GM12875 (cell line): ENCODE measurements around the gene AEN.
A peak's percentile ranks its signal among the peaks of the same experiment; 100 is the strongest.

ENCODE experiments used
- H3K4me3 ChIP-seq: one replicate; pipeline ENCODE4 v1.5.1; 2011; ENCODE audit warnings: low read depth, low read length, control low read depth
- CTCF ChIP-seq: IDR thresholded peaks from 2 replicates; pipeline ENCODE4 v1.5.1; 2011; ENCODE audit warnings: low read depth, mild to moderate bottlenecking, control low read depth, inconsistent platforms, low read length, moderate library complexity, borderline replicate concordance; ENCODE audit not compliant: insufficient read depth

AEN gene

DNA sequence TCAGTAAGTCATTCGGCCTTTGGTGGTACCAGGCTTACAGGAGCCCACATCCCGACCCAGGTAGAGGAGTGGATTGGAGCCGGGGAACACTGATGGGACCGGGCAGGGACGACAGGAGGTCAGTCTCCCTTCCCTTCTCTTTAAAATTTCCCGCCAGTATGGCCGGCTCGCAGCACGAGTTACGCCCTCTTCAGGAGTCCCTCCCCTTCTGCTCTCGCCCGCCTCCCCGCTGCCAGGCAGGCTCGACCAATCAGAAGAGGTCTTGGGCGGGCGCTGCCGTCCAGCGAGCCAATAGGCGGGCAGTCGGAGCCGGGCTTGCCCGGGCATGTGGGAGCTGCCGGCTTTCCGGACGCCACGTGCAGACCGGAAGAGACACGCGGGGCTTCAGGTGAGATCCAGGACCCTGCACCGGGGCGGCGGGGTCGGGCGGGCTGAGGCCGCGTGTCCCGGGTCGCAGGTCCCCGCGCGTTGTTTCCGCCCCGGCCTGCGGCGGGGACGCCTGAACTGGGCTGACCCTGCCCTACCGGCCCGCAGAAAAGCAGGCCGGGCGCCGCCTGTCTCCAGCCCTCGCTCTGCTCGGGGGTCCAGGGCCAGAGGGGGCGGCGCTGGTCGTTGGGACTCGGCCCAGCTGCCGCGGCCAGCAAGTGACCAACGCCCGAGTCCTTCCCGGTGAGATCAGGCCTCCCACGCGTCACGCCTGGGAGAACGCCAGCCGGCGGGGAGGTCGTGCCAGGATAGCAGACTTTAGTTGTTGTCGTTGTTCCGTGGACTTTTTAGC, at the start of gene AEN:
Gene AEN (plus strand): TSS at position 346 of the 778 bp plus-strand sequence. CDS start 4,870 bp downstream, outside the sequence.
- no peak for TF ChIP-seq CTCF
- peak within 1 kb of the TSS; percentile 90 for H3K4me3 ChIP-seq

DNA sequence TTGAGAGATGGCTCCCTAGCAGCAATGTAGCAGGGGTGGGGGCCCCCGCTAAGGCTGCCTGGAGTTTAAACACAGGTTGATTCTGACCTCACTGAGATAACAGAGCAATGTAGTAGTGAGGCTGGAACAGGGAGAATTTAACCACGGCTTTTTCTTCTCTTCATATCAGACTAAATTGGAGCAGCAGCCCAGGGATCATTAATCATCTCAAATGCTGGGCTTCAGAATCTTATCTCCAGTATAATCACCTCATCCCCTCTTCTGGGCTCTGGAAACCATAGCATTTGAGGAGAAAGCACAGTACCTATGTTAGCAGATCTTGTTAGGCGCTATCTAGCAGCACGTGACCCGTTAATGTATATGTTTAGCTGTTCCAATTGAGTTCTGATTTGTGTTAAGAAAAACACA, 49.3 kb upstream of the AEN start:
- no peak overlapping the region for H3K4me3 ChIP-seq
- TF ChIP-seq CTCF = no peak

DNA sequence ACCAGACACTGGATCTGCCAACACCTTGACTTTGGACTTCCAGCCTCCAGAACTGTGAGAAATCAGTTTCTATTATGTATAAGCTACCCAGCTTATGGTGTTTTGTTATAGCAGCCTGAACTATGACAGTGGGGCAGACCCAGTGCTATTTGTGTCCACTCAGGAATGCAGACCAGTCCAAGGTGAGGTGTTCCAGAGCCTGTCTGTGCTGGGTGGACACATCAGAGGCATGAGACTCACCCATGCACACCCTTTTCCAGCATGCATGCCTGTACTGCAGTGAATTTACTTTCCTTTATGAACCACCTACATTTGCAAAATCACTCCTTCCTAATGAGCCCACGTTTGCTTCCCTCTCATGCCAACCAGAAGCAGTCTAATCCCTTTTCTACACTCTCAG, 47.1 kb upstream of the AEN start:
- no peak for TF ChIP-seq CTCF
- no peak overlapping the region for H3K4me3 ChIP-seq

DNA sequence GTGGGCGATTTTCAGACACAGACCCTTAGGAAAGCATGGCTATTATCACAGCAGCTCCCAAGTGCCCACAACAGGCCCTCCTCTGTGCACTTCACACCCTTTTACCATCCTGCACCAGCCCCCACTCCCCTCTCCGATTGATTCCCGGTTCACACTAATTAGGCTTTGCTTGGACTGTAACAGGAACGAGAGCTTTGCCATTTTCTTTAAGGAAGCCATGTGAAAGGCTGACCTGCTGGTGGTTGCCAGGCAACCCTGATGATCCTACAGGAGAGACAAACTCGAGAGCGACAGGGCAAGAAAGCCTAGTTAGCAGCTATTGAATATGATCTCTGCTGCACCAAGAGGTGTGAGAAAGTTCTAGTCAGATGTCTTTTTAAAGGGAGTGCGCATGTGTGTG, 46.5 kb upstream of the AEN start:
- no peak for TF ChIP-seq CTCF
- no peak overlapping the region for H3K4me3 ChIP-seq

DNA sequence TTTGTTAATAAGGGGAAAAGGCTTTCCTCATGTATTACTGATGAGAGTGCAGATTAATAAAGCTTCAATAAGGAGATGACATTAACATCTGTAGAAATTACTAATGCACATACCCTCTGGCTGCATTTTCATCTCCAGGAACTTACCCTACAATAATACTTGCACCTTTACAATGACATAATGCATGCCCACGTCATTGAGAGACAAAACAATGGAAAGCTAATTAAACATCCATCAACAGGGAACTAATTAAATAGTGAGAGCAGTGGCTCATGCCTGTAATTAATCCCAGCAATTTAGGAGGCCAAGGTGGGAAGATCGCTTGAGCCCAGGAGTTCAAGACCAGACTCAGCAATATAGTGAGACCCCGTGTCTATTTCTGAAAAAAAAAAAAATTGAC, 41.8 kb upstream of the AEN start:
- no peak overlapping the region for H3K4me3 ChIP-seq
- TF ChIP-seq CTCF = no peak

DNA sequence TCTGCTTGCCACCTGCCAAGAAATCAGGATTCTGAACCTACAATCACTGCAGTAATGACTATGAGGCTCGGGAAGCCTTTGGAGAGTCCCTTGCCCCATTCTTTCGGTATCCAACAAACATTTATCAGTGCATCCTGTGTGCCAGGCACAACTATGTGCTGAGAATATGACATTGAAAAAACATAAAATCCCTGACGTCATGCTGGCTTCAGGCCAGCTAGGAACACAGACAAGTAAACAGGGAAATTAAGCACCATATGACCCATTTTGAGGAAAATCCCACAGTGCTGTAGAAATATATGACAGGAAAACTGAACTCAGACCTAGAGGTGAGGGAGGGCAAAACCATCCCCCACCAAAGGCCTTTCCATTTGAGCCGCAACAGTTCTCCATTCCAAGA, 40.6 kb upstream of the AEN start:
- no peak overlapping the region for H3K4me3 ChIP-seq
- TF ChIP-seq CTCF = no peak
